ENCODE data around the gene OGFR.

OGFR gene

DNA sequence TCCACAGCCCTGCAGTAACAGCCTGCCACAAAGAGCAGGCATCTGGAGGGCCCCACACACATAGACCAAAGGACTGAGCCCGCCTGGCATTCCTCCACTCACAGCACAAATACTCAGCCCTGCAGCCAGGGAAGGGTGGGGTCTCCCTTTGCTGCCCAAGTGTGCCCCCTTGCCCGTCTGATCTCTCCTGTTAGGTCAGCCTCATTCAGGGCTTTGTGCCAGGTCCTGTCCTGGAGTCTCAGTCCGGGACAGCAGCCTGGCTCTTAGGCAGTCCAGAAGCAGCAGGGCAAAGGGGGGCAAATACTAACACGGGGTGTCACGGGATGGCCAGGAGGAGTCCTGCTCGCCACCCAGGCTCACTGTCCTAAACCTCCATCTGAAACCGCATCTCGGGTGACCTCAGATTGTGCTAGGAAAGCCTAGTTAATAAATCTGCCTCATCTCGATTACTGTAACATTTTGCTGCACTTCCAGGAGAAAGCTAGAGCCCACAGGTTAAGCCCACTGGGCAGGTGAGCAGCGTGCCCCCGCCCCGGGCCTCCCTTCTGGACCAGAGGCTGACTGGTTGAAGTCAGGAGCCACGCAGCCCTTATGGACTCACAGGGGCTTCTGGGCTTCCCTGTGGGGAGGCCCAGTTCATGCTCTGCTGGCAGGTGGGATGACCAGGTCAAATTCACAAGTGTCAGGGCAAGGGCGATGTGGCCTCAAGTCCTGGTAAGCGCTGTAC, 3.2 kb upstream of the OGFR start:
- no peak for DNase-seq (ENCODE audit: low read depth)

GRCh38 chr20:62802026-62802712, 2.5 kb upstream of the OGFR start:
- no peak for DNase-seq (ENCODE audit: low read depth)

- DNase-seq (ENCODE audit: low read depth) = no peak
Measured at GRCh38 chr20:62804021-62804626, 511 bp upstream of the OGFR start.

- no peak for DNase-seq (ENCODE audit: low read depth)
Measured at GRCh38 chr20:62805155-62805710, 598 bp downstream of the OGFR start.

DNA sequence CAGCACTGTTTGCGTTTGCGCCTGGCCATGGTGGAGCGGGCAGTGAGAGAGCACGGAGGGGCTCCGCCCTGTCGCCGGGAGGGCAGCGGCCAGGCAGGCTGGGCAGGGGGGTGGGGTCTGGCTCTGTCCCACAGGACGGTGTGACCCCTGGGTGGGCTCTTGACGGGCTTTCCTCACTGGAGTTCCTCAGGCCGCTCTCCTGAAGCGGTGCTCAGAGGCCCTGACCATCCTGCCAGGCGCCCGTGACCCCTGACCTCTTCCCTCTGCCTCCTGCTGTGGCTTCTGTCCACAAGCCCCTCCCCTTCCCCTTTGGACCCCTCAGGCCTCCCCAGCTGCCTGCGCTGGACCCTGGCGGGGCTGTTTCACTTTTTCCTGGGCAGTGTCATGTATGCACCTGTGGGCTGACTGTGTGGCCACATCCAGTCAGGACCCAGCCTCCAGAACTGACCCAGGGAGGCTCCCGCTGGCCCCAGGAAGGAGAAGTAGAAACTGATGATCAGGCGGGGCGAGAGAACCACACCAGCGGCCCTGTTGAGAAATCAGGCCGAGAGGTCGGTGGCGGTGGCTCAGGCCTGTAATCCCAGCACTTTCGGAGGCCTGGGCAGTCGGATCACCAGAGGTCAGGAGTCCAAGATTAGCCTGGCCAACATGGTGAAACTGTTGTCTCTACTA, 1.2 kb downstream of the OGFR start:
- DNase-seq (ENCODE audit: low read depth) = no peak

GRCh38 chr20:62806383-62807050, 1.9 kb downstream of the OGFR start:
- no peak for DNase-seq (ENCODE audit: low read depth)

DNA sequence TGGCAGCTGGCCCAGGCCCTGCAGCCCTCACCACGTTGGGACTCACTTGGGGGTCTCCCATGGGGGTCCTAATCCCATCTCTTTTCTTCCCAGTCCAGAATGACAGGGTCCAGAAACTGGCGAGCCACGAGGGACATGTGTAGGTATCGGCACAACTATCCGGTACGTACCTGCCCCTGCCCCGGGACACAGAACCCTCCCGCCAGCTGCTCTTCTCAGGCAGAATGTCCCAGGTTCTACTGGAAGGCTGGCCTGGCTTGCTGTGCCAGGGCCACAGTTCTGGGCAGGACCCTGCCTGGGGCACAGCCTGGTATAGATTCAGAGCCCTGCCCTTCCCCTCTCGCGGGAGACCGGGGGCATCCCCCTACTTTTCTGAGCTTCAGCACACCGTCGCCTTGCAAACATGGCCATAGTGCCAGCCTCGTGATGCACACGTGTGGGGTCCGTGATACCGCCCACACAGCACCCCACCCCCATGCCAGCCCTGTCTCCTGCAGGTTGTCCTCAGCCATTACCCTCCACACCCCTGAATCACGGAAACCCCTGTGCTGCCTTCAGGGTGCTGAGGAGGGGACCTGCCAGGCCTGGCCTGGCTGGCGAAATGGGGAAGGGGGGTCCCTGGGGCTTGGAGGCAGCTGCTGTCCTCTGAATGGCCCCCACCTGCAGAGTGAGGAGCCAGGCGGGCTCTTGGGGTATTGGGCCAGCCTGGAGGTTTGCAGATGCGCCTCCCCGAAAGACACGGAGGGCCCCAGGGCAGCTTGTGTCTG, 3.0 kb downstream of the OGFR start:
- no peak for DNase-seq (ENCODE audit: low read depth)

DNA sequence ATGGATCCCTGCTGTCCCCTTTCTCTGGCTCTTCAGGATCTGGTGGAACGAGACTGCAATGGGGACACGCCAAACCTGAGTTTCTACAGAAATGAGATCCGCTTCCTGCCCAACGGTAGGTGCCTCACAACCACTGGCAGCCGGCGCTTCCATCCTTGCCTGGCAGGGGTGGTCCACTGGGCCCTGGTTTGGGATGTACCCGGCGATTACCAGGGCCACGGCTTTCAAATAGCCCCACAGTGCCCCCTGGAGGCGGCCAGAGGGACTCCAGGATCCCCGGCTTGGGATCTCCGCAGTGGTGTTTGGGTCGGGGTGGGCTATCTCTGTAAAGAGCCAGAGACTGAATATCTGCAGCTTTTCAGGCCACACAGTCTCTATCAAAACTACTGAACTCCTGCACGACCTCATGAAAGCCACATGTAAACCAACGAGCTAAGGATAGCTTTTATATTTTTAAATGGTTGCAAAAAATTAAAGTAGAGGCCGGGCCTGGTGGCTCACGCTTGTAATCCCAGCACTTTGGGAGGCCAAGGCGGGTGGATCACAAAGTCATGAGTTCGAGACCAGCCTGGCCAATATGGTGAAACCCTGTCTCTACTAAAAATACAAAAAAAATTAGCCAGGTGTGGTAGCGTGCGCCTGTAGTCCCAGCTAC, 3.7 kb downstream of the OGFR start:
- peak; percentile 75 for DNase-seq (ENCODE audit: low read depth)

DNA sequence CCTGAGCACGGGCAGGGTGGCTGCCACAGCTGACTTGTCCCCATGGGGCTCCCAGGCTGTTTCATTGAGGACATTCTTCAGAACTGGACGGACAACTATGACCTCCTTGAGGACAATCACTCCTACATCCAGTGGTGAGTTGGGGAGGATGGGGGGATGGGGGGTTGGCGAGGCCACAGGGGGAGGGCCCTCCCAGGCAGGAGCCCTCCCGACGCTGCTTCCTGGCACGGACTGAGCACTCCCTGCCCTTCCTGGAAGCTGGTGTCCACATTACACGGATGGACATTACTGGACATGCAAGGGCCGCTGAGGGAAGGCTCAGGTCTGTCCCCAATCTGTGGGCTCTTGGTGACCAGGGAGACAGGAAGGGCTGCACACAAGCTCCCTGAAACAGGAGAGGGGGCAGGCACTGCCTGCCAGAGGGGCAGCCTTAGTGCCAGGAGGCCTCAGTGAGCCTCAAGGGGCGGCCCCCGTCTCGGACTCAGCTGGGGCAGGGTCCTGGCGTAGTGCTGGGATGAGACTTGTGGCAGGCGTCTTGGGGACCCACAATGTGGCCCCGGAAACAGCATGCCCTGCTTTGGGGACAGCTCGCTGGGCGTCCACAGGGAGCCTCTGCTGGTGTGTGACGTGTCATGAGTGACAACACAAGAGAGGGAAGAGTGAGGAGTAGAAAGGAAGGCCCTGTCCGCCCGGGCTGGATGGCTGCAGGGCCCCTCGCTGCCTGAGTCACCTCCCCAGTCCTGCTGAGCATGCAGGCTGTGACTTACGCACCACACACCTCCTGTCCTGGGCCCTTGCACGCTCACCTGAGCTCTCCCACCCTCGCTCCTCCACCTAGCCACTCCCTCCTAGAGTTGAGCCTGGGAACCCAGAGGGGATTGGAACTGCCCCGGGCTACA, 5.1 kb downstream of the OGFR start:
- DNase-seq (ENCODE audit: low read depth) = no peak

GRCh38 chr20:62811320-62811719, 6.7 kb downstream of the OGFR start:
- DNase-seq (ENCODE audit: low read depth) = no peak

GRCh38 chr20:62811720-62812119, 7.1 kb downstream of the OGFR start:
- no peak for DNase-seq (ENCODE audit: low read depth)

DNA sequence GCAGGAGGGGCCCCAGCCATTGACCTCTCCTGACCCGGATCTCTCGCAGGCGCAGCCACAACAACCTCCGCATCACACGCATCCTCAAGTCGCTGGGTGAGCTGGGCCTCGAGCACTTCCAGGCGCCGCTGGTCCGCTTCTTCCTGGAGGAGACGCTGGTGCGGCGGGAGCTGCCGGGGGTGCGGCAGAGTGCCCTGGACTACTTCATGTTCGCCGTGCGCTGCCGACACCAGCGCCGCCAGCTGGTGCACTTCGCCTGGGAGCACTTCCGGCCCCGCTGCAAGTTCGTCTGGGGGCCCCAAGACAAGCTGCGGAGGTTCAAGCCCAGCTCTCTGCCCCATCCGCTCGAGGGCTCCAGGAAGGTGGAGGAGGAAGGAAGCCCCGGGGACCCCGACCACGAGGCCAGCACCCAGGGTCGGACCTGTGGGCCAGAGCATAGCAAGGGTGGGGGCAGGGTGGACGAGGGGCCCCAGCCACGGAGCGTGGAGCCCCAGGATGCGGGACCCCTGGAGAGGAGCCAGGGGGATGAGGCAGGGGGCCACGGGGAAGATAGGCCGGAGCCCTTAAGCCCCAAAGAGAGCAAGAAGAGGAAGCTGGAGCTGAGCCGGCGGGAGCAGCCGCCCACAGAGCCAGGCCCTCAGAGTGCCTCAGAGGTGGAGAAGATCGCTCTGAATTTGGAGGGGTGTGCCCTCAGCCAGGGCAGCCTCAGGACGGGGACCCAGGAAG, 7.7 kb downstream of the OGFR start:
- DNase-seq (ENCODE audit: low read depth) = no peak

GRCh38 chr20:62812907-62813200, 8.2 kb downstream of the OGFR start:
- no peak for DNase-seq (ENCODE audit: low read depth)

DNA sequence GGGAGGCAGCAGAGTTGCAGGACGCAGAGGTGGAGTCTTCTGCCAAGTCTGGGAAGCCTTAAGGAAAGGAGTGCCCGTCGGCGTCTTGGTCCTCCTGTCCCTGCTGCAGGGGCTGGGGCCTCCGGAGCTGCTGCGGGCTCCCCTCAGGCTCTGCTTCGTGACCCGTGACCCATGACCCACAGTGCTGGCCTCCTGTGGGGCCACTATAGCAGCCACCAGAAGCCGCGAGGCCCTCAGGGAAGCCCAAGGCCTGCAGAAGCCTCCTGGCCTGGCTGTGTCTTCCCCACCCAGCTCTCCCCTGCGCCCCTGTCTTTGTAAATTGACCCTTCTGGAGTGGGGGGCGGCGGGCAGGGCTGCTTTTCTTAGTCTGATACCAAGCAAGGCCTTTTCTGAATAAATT, 9.0 kb downstream of the OGFR start:
- DNase-seq (ENCODE audit: low read depth) = no peak

GRCh38 chr20:62814060-62814708, 9.5 kb downstream of the OGFR start:
- no peak for DNase-seq (ENCODE audit: low read depth)

DNA sequence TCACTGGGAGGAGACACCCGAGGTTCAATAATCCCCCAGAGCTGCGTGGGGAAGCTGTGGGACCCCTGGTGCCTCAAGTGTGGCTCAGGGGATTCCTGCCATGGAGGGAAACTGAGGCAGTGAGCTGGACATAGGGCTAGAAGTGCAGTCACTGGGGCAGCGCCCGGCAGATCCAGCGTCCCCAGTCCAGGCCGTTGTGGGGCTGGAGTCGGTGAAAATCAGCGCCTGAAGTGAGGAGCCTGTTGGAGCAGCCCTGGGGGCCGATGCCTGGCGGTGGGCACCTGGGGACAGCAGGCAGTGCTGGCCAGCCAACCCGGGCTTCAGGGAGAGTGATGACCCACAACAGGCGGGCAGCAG, 10.1 kb downstream of the OGFR start:
- DNase-seq (ENCODE audit: low read depth) = no peak

DNA sequence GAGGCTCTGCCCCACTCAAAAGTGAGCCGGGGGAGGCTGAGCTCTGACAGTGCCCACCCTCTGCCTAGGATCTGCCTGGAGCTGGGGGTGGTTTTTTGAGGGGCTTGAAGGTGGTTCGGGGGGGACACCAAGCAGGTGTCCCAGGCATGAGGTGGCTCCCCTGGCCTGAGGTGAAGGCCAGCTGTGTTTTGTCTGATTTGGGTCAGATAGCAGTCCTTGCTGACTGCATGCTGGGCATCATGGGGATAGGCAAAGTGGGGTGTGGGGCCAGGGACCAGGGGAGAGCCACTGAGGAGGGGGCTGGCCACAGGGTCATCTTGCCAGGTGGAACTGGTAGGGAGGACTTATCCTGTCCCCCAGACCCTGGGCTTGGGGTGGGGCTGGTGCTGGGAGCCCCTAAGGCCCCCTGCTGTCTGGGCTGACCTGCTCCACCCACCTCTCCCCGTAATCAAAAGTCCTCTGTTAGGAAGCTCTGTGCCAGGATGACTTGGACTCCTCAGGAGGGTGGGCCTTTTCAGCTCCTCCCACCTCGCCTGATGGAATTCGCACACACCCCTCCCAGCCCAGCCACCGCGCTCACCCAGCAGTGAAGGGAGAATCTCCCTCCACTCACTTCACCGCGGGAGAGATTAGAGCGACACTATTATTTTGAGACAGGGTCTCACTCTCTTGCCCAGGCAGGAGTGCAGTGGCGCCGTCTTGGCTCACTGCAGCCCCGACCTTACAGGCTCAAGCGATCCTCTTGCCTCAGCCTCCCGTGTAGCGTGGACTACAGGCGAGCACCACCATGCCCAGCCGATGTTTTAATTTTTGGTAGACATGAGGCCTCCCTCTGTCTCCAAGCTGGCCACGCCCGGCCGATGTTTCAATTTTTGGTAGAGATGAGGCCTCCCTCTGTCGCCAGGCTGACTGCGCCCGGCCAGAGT, 10.7 kb downstream of the OGFR start:
- no peak for DNase-seq (ENCODE audit: low read depth)
